NCI-H187 treated with DMSO at 0.1 percent for 48 hours (cell line): ENCODE measurements around the gene SRRT.
"Not testable (repeated sequence)": the region's sequence is repeated elsewhere in the genome, so short reads cannot be mapped to it uniquely, and the experiment has no call there.

ENCODE experiments used
- DNase-seq: peaks from one replicate; lab custom pipeline; 2025; lab: John Stamatoyannopoulos, UW

The SRRT gene

GRCh38 chr7:100895701-100895955 lies 20.7 kb downstream of the SRRT start, which contains the start of gene ACHE:
Gene ACHE (minus strand): TSS chr7:100895888. CDS start chr7:100894232, 1,656 bp downstream.
- no peak for DNase-seq

GRCh38 chr7:100895956-100896731 lies 21.2 kb downstream of the SRRT start:
- no peak for DNase-seq

- no peak for DNase-seq
These were observed 22.1 kb downstream of the SRRT start for GRCh38 chr7:100896732-100897608.

- DNase-seq, result no peak
These were observed 23.0 kb downstream of the SRRT start for GRCh38 chr7:100897772-100898454.

GRCh38 chr7:100899432-100899831 lies 24.5 kb downstream of the SRRT start:
- DNase-seq, result no peak

GRCh38 chr7:100900978-100901377 lies 26.1 kb downstream of the SRRT start:
- no peak for DNase-seq

GRCh38 chr7:100901921-100902332 lies 27.0 kb downstream of the SRRT start:
- no peak for DNase-seq

- no peak for DNase-seq
These were observed 27.7 kb downstream of the SRRT start for GRCh38 chr7:100902638-100903037.

GRCh38 chr7:100908512-100908911 lies 33.6 kb downstream of the SRRT start:
- DNase-seq, result no peak

GRCh38 chr7:100910443-100910842 lies 35.5 kb downstream of the SRRT start:
- not testable (repeated sequence) for DNase-seq

GRCh38 chr7:100911484-100911883 lies 36.6 kb downstream of the SRRT start:
- no peak for DNase-seq

- no peak for DNase-seq
These were observed 39.4 kb downstream of the SRRT start for GRCh38 chr7:100914208-100914878.

- no peak for DNase-seq
These were observed 40.1 kb downstream of the SRRT start for GRCh38 chr7:100914879-100915447.

GRCh38 chr7:100919335-100919734 lies 44.4 kb downstream of the SRRT start:
- not testable (repeated sequence) for DNase-seq

- not testable (repeated sequence) for DNase-seq
These were observed 45.0 kb downstream of the SRRT start for GRCh38 chr7:100919779-100920437.

- DNase-seq, result no peak
These were observed 46.1 kb downstream of the SRRT start for GRCh38 chr7:100921039-100921438.

- DNase-seq, result not testable (repeated sequence)
These were observed 48.7 kb downstream of the SRRT start for GRCh38 chr7:100923616-100924015.

- no peak for DNase-seq
These were observed 54.9 kb downstream of the SRRT start for GRCh38 chr7:100929808-100930174.

- DNase-seq, result no peak
These were observed 58.8 kb downstream of the SRRT start for GRCh38 chr7:100933734-100934133.

GRCh38 chr7:100935381-100935780 lies 60.5 kb downstream of the SRRT start:
- DNase-seq, result not testable (repeated sequence)

GRCh38 chr7:100936167-100936566 lies 61.3 kb downstream of the SRRT start:
- not testable (repeated sequence) for DNase-seq
